Peyer's patch (tissue), 4 donors: ENCODE measurements around the gene NHLRC2. TPM values are rescaled to one million over a fixed set of nuclear protein-coding genes. Genes with fewer than 3 reads are reported as not detected.
"Not testable (repeated sequence)": the region's sequence is repeated elsewhere in the genome, so short reads cannot be mapped to it uniquely, and the experiment has no call there.

ENCODE experiments used
- DNase-seq, 3 donors: peaks; one replicate each; pipeline ENCODE4 v3.0.0-alpha.2; 2017 to 2019
- H3K27ac ChIP-seq, 4 donors: fragments of 200-600 bp; sonication (generic); one replicate each; pipeline ENCODE4 v1.5.1; 2016 to 2019
- H3K27me3 ChIP-seq, 2 donors: fragments of 200-600 bp; sonication (generic); one replicate each; pipeline ENCODE4 v1.5.1; 2019
- H3K36me3 ChIP-seq, 3 donors: fragments of 200-600 bp; sonication (generic); one replicate each; pipeline ENCODE4 v1.5.1; 2016 to 2019
- H3K4me1 ChIP-seq, 4 donors: fragments of 200-600 bp; sonication (generic); one replicate each; pipeline ENCODE4 v1.5.1; 2016 to 2019
- H3K4me3 ChIP-seq, 4 donors: fragments of 200-600 bp; sonication (generic); 1 replicate in 3 of 4; 2 replicates in 1 of 4; pipeline ENCODE4 v1.5.1; 2016 to 2019; ENCODE audit warnings: mild to moderate bottlenecking in 1 of 4
- H3K9me3 ChIP-seq, 4 donors: fragments of 200-600 bp; sonication (generic); one replicate each; pipeline ENCODE4 v1.5.1; 2016 to 2019; ENCODE audit warnings: mild to moderate bottlenecking in 1 of 4
- CTCF ChIP-seq, 6 experiments: fragments of 450-650 bp in 4 of 6; fragments of 200-600 bp in 2 of 6; sonication (generic) in 1 of 6; IDR thresholded peaks; one replicate each; pipeline ENCODE4 v1.5.1; 2017 to 2019; ENCODE audit warnings: antibody characterized with exemption in 6 of 6, mild to moderate bottlenecking in 3 of 6, moderate library complexity in 1 of 6
- POLR2A ChIP-seq, 2 donors: fragments of 450-650 bp; IDR thresholded peaks; one replicate each; pipeline ENCODE4 v1.5.1; 2017; ENCODE audit warnings: antibody characterized with exemption in 2 of 2, mild to moderate bottlenecking in 2 of 2, moderate library complexity in 2 of 2
- total RNA-seq, 4 donors: library from RNA; depleted of rRNA; stranded (reverse); fragments of >200 nt; gene quantifications; one replicate each; pipeline ENCODE4 v1.1.0, GENCODE V29; 2016

Gene NHLRC2
- total RNA-seq, 4 donors from 2014 or later = 53.8 to 185 (median 70.1) TPM

GRCh38 chr10:113933894-113934532, 79.6 kb downstream of the NHLRC2 start:
- Histone ChIP-seq H3K36me3 (no peaks in the 10 kb centered on the region), H3K27me3 (no peaks in the 10 kb centered on the region), H3K4me1 (no peaks in the 10 kb centered on the region), H3K27ac (peak overlapping the region in 1 of 4 donors; percentile 38), H3K4me3 (no peak overlapping the region), H3K9me3 (no peaks in the 10 kb centered on the region)
- DNase-seq = no peak
- TF ChIP-seq POLR2A (IDR thresholded peaks at IDR 0.05) (no peak), CTCF (IDR thresholded peaks at IDR 0.05) (no peak)

GRCh38 chr10:113937258-113937657, 82.8 kb downstream of the NHLRC2 start:
- Histone ChIP-seq H3K9me3 (no peaks in the 10 kb centered on the region), H3K4me1 (no peaks in the 10 kb centered on the region), H3K4me3 (no peak overlapping the region), H3K36me3 (no peaks in the 10 kb centered on the region), H3K27me3 (no peaks in the 10 kb centered on the region), H3K27ac (no peak overlapping the region)
- no peak for DNase-seq
- TF ChIP-seq POLR2A (IDR thresholded peaks at IDR 0.05) (no peak), CTCF (IDR thresholded peaks at IDR 0.05) (no peak)

- TF ChIP-seq CTCF (IDR thresholded peaks at IDR 0.05) (no peak), POLR2A (IDR thresholded peaks at IDR 0.05) (no peak)
- Histone ChIP-seq H3K27ac (no peak overlapping the region), H3K9me3 (no peaks in the 10 kb centered on the region), H3K4me1 (no peaks in the 10 kb centered on the region), H3K4me3 (no peak overlapping the region), H3K27me3 (no peaks in the 10 kb centered on the region), H3K36me3 (no peaks in the 10 kb centered on the region)
- no peak for DNase-seq
Measured at GRCh38 chr10:113937756-113938155, 83.3 kb downstream of the NHLRC2 start.

GRCh38 chr10:113939212-113939860, 84.9 kb downstream of the NHLRC2 start:
- no peaks in the 10 kb centered on the region for H3K27me3 ChIP-seq
- no peaks in the 10 kb centered on the region for H3K4me1 ChIP-seq
- no peak overlapping the region for H3K4me3 ChIP-seq
- H3K36me3 ChIP-seq = no peaks in the 10 kb centered on the region
- TF ChIP-seq CTCF (IDR thresholded peaks at IDR 0.05) = peak in 1 of 6 experiments; percentile 15
- TF ChIP-seq POLR2A (IDR thresholded peaks at IDR 0.05) = no peak
- H3K27ac ChIP-seq = no peak overlapping the region
- DNase-seq = no peak
- no peaks in the 10 kb centered on the region for H3K9me3 ChIP-seq

- Histone ChIP-seq H3K4me1 (no peaks in the 10 kb centered on the region), H3K27ac (no peak overlapping the region), H3K4me3 (no peak overlapping the region), H3K36me3 (no peaks in the 10 kb centered on the region), H3K9me3 (no peaks in the 10 kb centered on the region), H3K27me3 (no peaks in the 10 kb centered on the region)
- no peak for TF ChIP-seq POLR2A (IDR thresholded peaks at IDR 0.05)
- no peak for TF ChIP-seq CTCF (IDR thresholded peaks at IDR 0.05)
- no peak for DNase-seq
Measured at GRCh38 chr10:113941140-113941539, 86.7 kb downstream of the NHLRC2 start.

GRCh38 chr10:113943196-113943595, 88.7 kb downstream of the NHLRC2 start:
- not testable (repeated sequence) for H3K9me3 ChIP-seq, H3K4me3 ChIP-seq

More at GRCh38 chr10:113943196-113943595, 88.7 kb downstream of the NHLRC2 start:
- H3K27ac ChIP-seq, H3K27me3 ChIP-seq, H3K36me3 ChIP-seq, DNase-seq: not testable (repeated sequence)
- peaks cover 0 to 12% (median 0%) of the 10 kb centered on the region in 4 donors for H3K4me1 ChIP-seq
